ENCODE data around the gene EIF2A.
"Not testable (repeated sequence)": the region's sequence is repeated elsewhere in the genome, so short reads cannot be mapped to it uniquely, and the experiment has no call there.

The EIF2A gene

DNA sequence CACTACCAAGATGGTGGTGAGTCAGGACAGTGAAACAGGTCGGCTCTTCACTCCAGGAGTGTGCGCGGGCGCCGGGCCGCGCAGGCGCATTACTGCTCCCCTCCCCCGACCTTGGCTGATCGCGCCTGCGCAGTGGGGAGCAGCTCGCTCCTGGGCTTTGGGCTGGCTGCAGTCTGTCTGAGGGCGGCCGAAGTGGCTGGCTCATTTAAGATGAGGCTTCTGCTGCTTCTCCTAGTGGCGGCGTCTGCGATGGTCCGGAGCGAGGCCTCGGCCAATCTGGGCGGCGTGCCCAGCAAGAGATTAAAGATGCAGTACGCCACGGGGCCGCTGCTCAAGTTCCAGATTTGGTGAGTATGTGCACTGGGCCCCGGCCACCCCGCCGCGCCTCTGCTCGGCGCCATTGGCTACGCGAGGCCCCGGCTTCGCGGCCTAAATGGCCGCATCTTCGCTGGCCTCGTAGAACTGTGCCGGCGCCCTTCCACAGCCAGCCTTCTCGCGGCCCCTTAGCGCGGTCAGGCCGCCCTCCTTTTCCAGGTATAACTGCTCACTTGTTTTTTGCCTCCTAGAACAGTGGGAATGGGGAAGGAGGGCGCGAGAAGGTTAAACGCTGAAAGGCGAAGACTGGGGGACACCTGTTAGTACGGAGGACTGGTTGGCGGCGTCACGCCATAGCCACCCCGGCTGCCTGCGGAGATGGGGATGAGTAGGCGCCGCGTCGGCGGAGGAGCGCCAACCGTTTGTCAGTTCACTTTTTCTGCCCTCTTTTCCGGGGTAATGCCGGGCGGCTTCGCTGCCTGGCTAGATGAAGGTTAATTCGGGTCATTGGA lies 56.8 kb downstream of the EIF2A start, which contains the start of gene SELENOT:
TSS of gene SELENOT (plus strand) at position 169 of the 827 bp plus-strand sequence. CDS start at position 211, 42 bp downstream.
- peak; percentile 81 for DNase-seq

DNA sequence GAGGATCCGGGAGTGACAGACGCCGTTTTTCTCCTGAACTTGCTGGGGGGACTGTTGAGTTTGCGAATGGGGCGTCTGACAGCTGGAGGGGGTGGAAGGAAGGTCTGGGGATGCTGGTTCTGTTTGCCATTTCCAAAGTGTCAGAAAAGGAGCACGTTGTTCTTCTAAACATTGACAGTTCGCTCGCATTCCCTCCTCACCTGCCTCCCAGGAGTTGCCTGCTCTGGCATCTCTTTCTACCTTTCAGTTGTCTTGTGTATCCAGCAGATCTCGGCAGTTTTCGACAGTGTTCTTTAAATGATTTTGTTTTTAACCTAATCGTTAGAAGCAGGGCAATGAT lies 57.4 kb downstream of the EIF2A start:
- no peak for DNase-seq

DNA sequence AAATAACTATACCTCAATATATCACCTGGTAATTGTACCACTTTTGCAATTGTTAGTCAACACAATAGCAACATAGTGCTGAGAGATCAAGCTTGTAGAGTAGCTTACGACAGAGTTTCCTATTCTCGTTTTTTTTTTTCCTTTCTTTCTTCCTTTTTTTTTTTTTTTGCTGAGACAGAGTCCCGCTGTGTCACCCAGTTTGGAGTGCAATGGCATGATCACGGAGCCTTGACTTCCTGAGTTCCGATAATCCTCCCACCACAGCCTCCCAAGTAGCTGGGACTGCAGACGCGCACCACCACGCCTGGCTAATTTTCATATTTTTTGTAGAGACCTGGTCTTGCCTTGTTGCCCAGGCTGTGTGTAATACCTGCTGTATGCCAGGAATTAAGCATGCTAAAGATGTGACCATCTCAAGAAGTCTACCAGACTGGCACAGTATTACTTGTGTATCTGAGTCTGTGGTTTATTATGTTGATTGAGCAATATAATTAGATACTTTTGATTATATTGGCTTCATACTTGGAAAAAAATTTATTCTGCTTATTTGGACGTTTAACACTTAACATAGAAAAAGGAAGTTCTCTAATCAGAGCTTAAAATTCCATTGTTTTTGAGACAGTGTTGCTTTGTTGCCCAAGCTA lies 59.5 kb downstream of the EIF2A start:
- no peak for DNase-seq

DNA sequence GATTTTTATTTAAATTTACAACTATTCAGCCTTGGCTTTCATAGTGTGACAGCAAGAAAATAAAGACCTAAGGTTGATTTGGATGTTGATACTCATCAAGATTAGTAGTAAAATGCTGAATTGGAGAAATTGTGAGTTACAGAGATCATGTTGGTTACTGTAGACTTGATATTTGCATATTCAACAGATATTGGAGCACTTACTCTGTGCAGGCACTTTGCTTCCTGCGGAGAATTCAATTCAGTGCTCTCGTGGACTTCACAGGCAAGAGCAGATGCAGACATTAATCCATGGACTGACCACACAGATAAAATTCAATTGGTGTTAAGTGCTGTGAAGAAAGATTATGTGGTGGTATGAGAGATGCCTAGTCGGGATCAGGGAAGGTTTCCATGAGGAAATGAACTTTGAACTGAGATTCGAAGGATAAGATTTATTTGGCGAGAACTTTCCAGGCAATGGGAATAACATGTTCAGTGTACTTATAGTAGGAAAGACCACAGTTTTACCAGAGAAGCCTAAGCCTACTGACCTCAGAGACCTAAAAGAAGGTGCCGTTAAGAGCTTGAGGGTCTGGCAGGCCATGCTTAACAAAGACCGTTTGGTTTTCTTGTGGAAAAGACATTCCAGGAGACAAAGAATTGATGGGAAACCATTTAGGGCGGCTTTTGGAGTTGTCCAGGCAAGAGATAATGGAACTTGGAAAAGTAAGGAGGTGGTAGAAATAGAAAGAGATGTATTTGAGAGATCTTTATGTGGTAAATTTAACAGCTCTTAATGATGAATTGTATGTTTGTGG lies 60.9 kb downstream of the EIF2A start:
- DNase-seq = peak; percentile 11

DNA sequence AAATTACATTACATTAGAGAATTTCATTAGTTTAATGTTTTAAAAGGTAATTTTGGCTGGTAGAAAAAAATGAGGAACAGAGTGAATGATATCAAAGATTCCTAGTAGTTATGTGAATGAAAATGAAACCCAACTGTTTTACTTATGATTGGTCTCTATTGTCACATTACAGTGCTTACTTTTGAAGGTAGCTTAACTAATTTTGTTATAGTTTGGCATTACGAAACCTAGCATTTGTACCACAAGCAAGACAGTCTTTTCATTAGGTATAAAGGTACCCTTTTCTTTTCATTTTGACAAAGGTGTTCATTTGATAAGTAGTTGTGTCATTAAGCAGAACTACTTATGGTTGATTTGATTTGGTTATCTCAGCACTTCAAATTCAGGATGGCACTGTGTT lies 63.4 kb downstream of the EIF2A start:
- no peak for DNase-seq

DNA sequence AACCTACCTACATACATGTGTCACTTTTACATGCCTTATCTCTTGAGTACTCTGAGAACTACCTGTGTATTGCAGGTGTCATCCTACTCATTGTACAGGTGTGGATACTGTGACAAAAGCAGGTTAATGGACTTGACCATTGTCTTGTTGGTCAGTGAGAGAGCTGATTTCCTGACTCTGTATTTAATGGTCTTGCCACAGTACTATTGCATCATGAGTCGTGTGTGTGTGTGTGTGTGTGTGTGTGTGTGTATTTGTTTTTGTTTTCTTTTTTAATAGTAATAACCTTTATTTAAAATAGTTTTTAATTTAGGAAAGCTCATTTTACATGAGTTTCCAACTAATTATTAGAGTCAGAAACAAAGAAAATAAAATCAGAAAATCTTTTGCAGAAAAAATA lies 64.2 kb downstream of the EIF2A start:
- no peak for DNase-seq

DNA sequence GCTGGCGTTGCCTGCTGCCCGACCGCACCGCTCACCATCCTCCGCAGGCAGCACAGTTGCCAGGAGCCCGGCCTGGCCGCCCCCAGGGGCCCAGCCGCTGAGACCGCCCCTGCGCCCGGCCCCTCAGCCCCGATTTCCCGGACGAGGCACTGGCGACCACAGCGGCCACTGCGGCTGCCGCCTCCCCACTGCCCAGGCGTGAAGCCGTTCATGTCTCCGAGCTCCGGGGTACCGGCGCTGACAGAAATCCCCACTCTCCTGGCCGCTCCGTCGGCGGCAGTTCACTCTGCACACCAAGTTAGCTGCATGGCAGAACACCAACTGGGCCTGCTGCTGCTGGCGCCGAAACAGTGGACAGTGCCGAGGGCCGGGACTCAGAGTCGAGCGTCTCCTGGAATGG lies 65.1 kb downstream of the EIF2A start:
- no peak for DNase-seq

DNA sequence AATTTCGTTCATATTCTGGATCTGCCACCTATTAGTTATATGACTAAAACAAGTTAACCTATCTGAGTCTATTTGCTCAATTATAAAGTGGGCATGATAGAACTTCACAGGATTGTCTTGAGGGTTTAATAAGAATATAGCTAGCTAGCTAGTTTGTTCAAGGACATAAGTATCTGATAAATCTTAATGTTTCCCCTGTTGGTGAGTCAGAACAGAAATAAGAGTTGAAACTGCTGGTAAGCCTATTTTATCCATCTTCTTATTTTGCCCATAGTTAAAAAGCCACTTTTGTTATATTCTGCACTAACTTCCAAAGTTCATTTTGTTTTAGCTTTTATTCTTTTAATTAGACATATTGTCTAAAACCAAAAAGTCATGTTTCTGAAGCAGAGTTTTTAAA lies 65.9 kb downstream of the EIF2A start:
- no peak for DNase-seq

DNA sequence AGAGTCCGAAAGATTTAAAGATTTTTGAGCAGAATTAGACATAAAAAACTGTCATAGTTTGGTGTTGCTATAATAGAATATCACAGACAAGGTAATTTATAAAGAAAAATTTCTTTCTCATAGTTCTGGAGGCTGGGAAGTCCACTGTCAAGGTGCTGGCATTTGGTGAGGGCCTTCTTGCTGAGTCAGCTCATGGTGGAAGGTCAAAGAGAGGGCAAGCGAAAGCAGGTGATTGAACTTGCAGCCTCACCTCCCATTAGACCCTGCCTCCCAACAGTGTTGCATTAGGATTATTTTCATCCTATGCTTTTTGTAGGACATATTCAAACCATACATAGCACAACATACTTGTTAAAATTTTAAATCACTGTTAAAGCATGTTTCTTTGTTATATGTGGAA lies 66.4 kb downstream of the EIF2A start:
- no peak for DNase-seq

DNA sequence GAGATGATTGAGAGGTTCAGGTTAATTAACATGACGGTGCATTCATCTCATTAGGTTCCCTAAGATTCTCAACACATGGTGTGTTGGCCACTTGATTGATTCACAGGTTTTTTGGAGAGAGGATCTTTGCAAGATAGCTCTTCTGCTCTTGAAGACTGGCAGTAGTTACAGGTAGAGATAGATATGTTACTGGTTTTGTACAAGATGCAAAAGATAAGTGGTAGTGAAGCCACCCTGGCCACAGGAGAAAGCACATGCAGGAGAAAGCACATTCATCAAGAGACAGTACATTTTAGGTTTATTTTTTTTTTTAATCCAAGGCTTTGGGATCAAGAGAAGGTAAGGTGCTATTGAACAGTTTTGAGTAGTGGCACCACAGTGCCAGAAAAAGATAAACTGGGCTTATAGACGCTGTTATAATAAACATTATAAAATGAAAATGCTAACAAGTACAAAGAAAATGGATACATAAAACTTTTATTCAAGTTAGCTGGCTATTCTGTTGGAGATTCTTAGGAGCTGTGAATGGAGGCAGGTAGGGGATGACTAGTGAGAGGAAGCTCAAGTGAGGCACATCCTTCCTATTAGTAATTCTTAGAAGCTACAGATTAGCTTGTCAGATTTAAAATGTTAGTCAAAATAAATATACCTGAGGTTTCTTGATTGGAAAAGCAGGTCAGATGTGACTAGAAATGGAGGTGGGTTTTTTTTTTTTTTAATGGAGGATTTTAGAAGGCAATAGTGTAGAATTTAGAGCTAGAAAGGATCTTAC lies 67.3 kb downstream of the EIF2A start:
- no peak for DNase-seq

DNA sequence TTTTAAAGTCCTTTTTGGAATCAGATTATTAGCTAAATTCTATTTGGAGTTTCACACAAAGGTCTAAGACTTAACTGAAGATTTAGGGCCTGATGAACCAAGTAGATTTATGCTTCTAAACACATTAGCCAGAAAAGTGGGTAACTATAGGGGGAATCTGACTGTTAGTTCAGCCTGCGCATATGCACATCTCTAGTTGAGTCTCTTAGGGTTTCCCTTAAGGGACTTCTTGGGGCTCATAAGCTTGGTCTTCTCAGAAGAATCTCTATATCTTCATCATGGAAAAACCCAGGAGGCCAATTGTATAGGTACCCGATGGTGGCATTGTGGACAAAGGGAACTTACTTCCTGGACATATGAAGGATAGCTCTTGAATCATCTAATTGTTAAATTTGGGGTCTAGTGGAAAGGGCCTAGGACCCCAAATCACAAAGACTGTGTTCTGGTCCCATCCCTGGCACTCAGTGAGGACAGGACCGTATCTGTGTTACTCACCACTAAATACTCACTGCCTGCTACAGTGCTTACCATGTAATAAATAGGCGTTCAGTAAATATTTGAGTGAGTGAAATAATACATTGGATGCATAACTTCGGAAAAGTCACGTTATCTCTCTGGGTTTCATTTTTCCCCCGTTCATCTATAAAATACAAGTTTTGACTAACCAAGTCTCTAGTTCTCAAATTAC lies 73.6 kb downstream of the EIF2A start:
- no peak for DNase-seq

DNA sequence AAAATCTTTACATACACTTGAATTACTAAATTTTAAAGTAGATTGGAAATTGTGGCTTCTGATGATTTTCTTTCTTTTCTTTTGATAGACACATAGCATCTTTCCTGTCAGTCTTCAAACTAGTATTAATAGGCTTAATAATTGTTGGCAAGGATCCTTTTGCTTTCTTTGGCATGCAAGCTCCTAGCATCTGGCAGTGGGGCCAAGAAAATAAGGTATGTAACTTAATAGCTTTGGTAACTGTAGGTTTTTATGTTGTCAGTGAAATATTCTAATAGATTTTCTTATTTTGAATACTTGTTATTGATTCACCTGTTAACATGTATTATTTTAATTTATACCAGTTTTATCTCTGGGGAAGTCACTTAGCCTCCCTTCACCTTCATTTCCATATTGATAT lies 76.4 kb downstream of the EIF2A start:
- not testable (repeated sequence) for DNase-seq

DNA sequence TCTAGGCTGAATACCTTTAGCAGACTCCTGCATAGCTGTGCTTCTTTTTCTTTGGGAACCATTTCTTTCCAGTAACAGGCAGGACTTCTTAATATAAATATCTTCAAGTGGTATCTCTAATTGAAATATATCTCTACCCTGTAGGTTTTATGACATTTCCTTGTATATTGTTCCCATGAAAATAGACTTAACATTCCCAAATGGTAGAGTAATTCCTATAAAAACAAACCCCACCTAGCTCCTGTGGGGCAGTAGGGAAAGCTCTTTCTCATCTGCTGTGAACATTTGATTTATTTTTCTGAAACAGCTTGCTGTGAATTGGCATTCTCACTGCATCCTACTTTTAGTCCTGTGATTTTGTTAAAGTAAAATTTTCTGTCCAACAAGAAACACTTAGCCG lies 77.4 kb downstream of the EIF2A start:
- no peak for DNase-seq

DNA sequence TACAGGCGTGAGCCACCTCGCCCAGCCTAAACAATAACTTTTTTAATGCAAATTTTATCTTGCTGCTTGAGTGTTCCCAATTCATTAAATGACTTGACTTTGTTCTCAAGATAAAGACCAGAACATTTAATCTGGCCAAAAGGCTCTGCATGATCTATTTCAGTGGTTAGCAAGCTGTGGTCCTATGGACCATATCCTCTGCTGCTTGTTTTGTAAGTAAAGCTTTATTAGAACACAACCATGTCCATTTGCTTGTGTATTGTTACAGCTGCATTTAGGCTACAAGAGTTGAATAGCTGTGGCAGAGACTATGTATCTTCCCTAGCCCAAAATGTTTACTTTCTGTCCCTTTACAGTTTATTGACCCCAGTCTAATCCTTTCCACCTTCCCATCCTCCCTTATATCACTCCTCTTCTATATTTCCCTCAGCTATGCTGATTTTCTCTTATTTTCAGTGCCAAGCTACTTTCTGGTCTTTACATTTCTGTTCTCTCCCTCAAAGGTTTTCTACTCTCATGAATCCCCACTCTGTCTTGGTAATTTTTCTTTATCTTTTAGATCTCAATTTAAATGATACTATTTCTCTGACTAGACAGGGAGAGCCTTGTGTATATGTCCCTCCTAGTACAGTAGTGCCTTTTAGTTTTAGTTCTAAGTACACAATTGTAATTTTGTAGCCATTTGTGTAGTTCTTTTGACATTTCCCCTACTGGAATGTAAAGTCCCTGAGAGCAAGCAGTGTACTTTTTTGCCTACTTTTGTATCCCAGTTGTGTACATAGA lies 79.8 kb downstream of the EIF2A start:
- no peak for DNase-seq

DNA sequence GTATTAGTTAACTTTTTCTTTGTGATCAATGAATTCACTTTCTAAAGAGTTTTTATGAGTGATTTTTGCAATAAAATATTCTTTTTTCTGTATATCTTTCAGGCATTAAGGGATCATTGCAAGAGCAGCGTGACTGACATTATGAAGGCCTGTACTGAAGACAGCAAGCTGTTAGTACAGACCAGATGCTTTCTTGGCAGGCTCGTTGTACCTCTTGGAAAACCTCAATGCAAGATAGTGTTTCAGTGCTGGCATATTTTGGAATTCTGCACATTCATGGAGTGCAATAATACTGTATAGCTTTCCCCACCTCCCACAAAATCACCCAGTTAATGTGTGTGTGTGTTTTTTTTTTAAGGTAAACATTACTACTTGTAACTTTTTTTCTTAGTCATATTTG lies 81.0 kb downstream of the EIF2A start:
- no peak for DNase-seq

DNA sequence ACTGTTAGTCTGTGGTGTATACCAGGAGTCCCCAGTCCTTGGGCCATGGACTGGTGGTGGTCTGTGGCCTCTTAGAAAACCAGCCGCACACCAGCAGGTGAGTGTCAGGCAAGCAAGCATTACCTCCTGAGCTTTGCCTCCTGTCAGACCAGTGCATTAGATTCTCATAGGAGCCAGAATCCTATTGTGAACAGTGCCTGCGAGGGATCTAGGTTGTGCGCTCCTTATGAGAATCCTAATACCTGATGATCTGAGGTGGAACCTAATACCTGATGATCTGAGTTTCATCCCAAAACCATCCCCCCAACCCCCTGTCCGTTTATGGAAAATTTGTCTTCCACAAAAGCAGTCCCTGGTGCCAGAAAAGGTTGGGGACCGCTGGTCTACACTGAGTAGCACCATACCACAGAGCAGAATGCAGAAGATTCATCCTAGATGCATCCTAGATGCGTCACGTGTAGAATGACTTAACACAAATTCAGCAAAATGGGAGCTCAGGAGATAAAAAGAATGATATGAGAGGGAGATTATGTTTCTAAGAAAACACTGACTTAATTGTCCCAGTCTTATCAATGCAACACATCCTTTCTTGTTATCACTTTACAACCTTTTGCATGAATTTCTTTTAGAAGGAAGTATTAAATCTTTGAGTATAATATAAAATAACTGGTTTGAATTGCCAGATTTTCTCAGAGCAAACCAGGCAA lies 85.1 kb downstream of the EIF2A start:
- DNase-seq = no peak

DNA sequence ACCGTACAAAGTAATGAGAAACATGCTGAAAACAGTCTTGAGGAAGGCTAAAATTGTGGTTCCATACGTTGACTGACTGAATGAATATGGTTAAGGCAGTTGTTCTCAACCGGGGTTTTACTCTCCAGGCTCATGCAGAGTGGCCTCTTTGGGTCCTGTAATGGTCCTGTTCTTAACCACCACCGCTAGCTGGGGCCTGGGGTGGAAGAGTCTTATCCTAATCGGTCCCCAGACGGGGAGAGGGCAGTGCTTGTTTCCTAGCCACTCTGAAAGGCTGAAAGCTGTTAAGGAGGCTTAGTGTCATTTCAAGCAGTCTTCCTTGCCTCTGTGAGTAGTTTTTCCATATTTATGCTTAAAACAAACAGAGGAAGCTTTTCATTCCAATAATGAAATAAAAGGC lies 88.5 kb downstream of the EIF2A start:
- DNase-seq = no peak

DNA sequence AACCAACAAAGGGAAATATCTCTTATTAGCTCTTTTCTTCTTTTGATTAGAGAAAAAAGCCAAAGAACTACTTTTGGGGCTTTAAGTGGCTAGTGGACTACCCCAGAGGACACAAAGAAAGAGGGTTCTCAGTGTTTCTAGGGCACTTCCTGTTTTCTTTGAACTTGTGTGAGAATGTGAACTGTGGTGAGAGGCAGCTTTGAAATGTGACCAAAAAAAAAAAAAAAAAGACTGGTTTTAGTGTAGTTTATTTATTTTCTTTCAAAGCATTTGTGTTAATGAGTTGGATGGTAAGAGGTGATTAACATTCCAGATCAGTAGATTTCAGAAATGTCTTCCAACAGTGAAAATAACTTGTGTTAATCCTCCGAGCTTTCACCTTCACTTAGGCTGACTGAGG lies 88.9 kb downstream of the EIF2A start:
- DNase-seq = no peak
